ENCODE measurements around the gene XPR1. TPM values are rescaled to one million over a fixed set of nuclear protein-coding genes. Genes with fewer than 3 reads are reported as not detected.

XPR1 gene
- total RNA-seq = 10 to 100 TPM; 15.5 to 24.6 TPM

GRCh38 chr1:180631766-180632325 is at the start of gene XPR1:
Gene XPR1, plus strand, starts transcription at chr1:180632022. Its CDS starts 180 bp downstream, at chr1:180632202.

DNA sequence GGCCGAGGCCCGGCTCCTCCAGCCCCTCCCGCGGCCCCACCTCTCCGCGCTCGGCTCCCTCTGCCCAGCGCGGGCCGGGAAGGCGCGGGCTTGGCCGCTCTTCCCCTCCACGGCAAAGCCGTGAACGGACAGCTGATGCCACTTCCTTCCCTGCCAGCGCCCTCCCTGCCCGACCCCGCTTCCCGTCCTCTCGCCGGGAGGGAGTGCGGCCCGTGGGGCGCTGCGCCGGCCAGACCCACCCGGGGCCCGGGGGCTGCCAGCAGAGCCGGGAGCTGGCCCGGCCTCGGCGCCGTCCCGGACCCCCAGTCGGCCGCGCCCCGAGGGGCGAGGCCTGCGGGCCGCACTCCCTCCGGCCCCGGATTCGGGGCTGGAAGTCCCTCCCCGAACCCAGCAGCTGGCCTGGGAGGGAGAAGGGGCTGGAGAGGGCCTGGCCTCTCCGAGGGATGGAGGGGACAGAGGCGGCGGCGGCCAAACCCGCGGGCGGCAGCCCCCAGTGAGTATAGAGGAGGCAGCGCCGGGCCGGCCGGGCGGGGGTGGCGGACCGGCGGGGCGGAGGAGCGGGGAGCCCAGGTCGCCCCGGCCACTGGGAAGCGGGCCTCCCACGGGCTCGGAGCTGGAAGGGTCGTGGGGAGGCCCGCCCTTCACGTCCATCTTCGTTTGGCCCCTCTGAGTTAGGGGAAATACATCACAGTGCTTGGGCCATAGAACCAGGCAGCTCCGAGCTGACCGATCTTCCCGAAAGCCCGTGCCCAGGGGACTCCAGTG is 281.2 kb downstream of the XPR1 start, which contains the start of gene KIAA1614:
Gene KIAA1614, plus strand, starts transcription at position 97 of the 765 bp plus-strand sequence. Its CDS starts 347 bp downstream, at position 444.

Small RNA genes lying within 50 kb of the gene (small RNA-seq; reads per million reads assigned to genes)
- gene RF00026 = 0 reads per million in 2 donors

Other genes starting within 250 kb of the XPR1 start
- 10 to 100 TPM; 37.2 to 51.3 TPM for gene ACBD6, start 129.4 kb upstream of the XPR1 start, total RNA-seq
- gene OVAAL, start 73.1 kb upstream of the XPR1 start, total RNA-seq = not detected